ENCODE data around the gene NUTF2. TPM values are rescaled to one million over a fixed set of nuclear protein-coding genes. Genes with fewer than 3 reads are reported as not detected.

NUTF2 gene
- total and polyA plus RNA-seq, 2 donors: 50.7 to 106 TPM

- Histone ChIP-seq H3K27me3 (ENCODE audit: control insufficient read depth in 2 of 2, insufficient read depth in 1 of 2, low read length in 1 of 2) (no peaks in the 10 kb centered on the region), H3K9me3 (ENCODE audit: control insufficient read depth in 2 of 2, insufficient read depth in 1 of 2, low read length in 1 of 2) (no peaks in the 10 kb centered on the region), H3K27ac (ENCODE audit: low read depth in 1 of 2, low read length in 1 of 2) (peak within 1 kb of the TSS; percentile 59 to 91), H3K4me1 (ENCODE audit: control insufficient read depth in 2 of 2, insufficient read depth in 2 of 2, low read length in 2 of 2) (peaks cover 11 to 13% of the 10 kb centered on the region in 2 donors), H3K36me3 (ENCODE audit: control insufficient read depth in 2 of 2, insufficient read depth in 2 of 2, low read length in 1 of 2) (peaks cover 2 to 5% of the 10 kb centered on the region in 2 donors), H3K4me3 (ENCODE audit: low read length in 2 of 2) (peak within 1 kb of the TSS; percentile 89 to 100)
- WGBS: under 1% methylated on average over 90 of the region's 90 CpGs
- peak; percentile 71 to 95 (median 89) for DNase-seq (ENCODE audit: low read depth in 6 of 9, low spot score in 9 of 9)
Observed at GRCh38 chr16:67892899-67893742, 46.4 kb downstream of the NUTF2 start, which contains the start of gene PSKH1. PSKH1 (plus strand) TSS chr16:67893254; CDS start chr16:67908750, 15,496 bp downstream.

GRCh38 chr16:67893743-67894399 lies 47.1 kb downstream of the NUTF2 start:
- H3K4me1 ChIP-seq (ENCODE audit: control insufficient read depth in 2 of 2, insufficient read depth in 2 of 2, low read length in 2 of 2): peaks cover 11 to 13% of the 10 kb centered on the region in 2 donors
- WGBS: 45% methylated on average over 14 of the region's 14 CpGs
- H3K9me3 ChIP-seq (ENCODE audit: control insufficient read depth in 2 of 2, insufficient read depth in 1 of 2, low read length in 1 of 2): no peaks in the 10 kb centered on the region
- peaks cover 2 to 5% of the 10 kb centered on the region in 2 donors for H3K36me3 ChIP-seq (ENCODE audit: control insufficient read depth in 2 of 2, insufficient read depth in 2 of 2, low read length in 1 of 2)
- no peak for DNase-seq (ENCODE audit: low read depth in 6 of 9, low spot score in 9 of 9)
- H3K27me3 ChIP-seq (ENCODE audit: control insufficient read depth in 2 of 2, insufficient read depth in 1 of 2, low read length in 1 of 2): no peaks in the 10 kb centered on the region
- H3K4me3 ChIP-seq (ENCODE audit: low read length in 2 of 2): peak overlapping the region; percentile 89 to 100
- H3K27ac ChIP-seq (ENCODE audit: low read depth in 1 of 2, low read length in 1 of 2): peak overlapping the region; percentile 59 to 91

GRCh38 chr16:67897231-67897630 lies 50.5 kb downstream of the NUTF2 start:
- Histone ChIP-seq H3K4me1 (ENCODE audit: control insufficient read depth in 2 of 2, insufficient read depth in 2 of 2, low read length in 2 of 2) (peaks cover 11 to 13% of the 10 kb centered on the region in 2 donors), H3K4me3 (ENCODE audit: low read length in 2 of 2) (no peak overlapping the region), H3K9me3 (ENCODE audit: control insufficient read depth in 2 of 2, insufficient read depth in 1 of 2, low read length in 1 of 2) (no peaks in the 10 kb centered on the region), H3K27ac (ENCODE audit: low read depth in 1 of 2, low read length in 1 of 2) (peak overlapping the region in 1 of 2 donors; percentile 15), H3K27me3 (ENCODE audit: control insufficient read depth in 2 of 2, insufficient read depth in 1 of 2, low read length in 1 of 2) (no peaks in the 10 kb centered on the region), H3K36me3 (ENCODE audit: control insufficient read depth in 2 of 2, insufficient read depth in 2 of 2, low read length in 1 of 2) (peaks cover 6 to 13% of the 10 kb centered on the region in 2 donors)
- 95% methylated on average over 3 of the region's 3 CpGs for WGBS
- DNase-seq (ENCODE audit: low read depth in 6 of 9, low spot score in 9 of 9): no peak

GRCh38 chr16:67901734-67902133 lies 55.0 kb downstream of the NUTF2 start:
- 98% methylated on average over 5 of the region's 5 CpGs for WGBS
- no peak for DNase-seq (ENCODE audit: low read depth in 6 of 9, low spot score in 9 of 9)
- H3K27me3 ChIP-seq (ENCODE audit: control insufficient read depth in 2 of 2, insufficient read depth in 1 of 2, low read length in 1 of 2): no peaks in the 10 kb centered on the region
- no peaks in the 10 kb centered on the region for H3K4me1 ChIP-seq (ENCODE audit: control insufficient read depth in 2 of 2, insufficient read depth in 2 of 2, low read length in 2 of 2)
- peaks cover 11 to 30% of the 10 kb centered on the region in 2 donors for H3K36me3 ChIP-seq (ENCODE audit: control insufficient read depth in 2 of 2, insufficient read depth in 2 of 2, low read length in 1 of 2)
- no peaks in the 10 kb centered on the region for H3K9me3 ChIP-seq (ENCODE audit: control insufficient read depth in 2 of 2, insufficient read depth in 1 of 2, low read length in 1 of 2)
- H3K4me3 ChIP-seq (ENCODE audit: low read length in 2 of 2): no peak overlapping the region
- no peak overlapping the region for H3K27ac ChIP-seq (ENCODE audit: low read depth in 1 of 2, low read length in 1 of 2)

- peaks cover 9 to 26% of the 10 kb centered on the region in 2 donors for H3K36me3 ChIP-seq (ENCODE audit: control insufficient read depth in 2 of 2, insufficient read depth in 2 of 2, low read length in 1 of 2)
- H3K27me3 ChIP-seq (ENCODE audit: control insufficient read depth in 2 of 2, insufficient read depth in 1 of 2, low read length in 1 of 2): no peaks in the 10 kb centered on the region
- H3K4me1 ChIP-seq (ENCODE audit: control insufficient read depth in 2 of 2, insufficient read depth in 2 of 2, low read length in 2 of 2): no peaks in the 10 kb centered on the region
- no peaks in the 10 kb centered on the region for H3K9me3 ChIP-seq (ENCODE audit: control insufficient read depth in 2 of 2, insufficient read depth in 1 of 2, low read length in 1 of 2)
- WGBS: 98% methylated on average over 4 of the region's 4 CpGs
- no peak overlapping the region for H3K27ac ChIP-seq (ENCODE audit: low read depth in 1 of 2, low read length in 1 of 2)
- H3K4me3 ChIP-seq (ENCODE audit: low read length in 2 of 2): no peak overlapping the region
- DNase-seq (ENCODE audit: low read depth in 6 of 9, low spot score in 9 of 9): no peak
Observed at GRCh38 chr16:67902831-67903230, 56.1 kb downstream of the NUTF2 start.

GRCh38 chr16:67907397-67908180 lies 60.9 kb downstream of the NUTF2 start:
- DNase-seq (ENCODE audit: low read depth in 6 of 9, low spot score in 9 of 9): no peak
- Histone ChIP-seq H3K27ac (ENCODE audit: low read depth in 1 of 2, low read length in 1 of 2) (no peak overlapping the region), H3K4me3 (ENCODE audit: low read length in 2 of 2) (no peak overlapping the region), H3K9me3 (ENCODE audit: control insufficient read depth in 2 of 2, insufficient read depth in 1 of 2, low read length in 1 of 2) (no peaks in the 10 kb centered on the region), H3K36me3 (ENCODE audit: control insufficient read depth in 2 of 2, insufficient read depth in 2 of 2, low read length in 1 of 2) (peaks cover 30 to 42% of the 10 kb centered on the region in 2 donors), H3K4me1 (ENCODE audit: control insufficient read depth in 2 of 2, insufficient read depth in 2 of 2, low read length in 2 of 2) (peaks cover 0 to 19% of the 10 kb centered on the region in 2 donors), H3K27me3 (ENCODE audit: control insufficient read depth in 2 of 2, insufficient read depth in 1 of 2, low read length in 1 of 2) (no peaks in the 10 kb centered on the region)
- WGBS: 96% methylated on average over 11 of the region's 11 CpGs

- no peaks in the 10 kb centered on the region for H3K27me3 ChIP-seq (ENCODE audit: control insufficient read depth in 2 of 2, insufficient read depth in 1 of 2, low read length in 1 of 2)
- DNase-seq (ENCODE audit: low read depth in 6 of 9, low spot score in 9 of 9): no peak
- no peak overlapping the region for H3K4me3 ChIP-seq (ENCODE audit: low read length in 2 of 2)
- peaks cover 29 to 30% of the 10 kb centered on the region in 2 donors for H3K36me3 ChIP-seq (ENCODE audit: control insufficient read depth in 2 of 2, insufficient read depth in 2 of 2, low read length in 1 of 2)
- no peaks in the 10 kb centered on the region for H3K9me3 ChIP-seq (ENCODE audit: control insufficient read depth in 2 of 2, insufficient read depth in 1 of 2, low read length in 1 of 2)
- WGBS: 99% methylated on average over 36 of the region's 36 CpGs
- peaks cover 0 to 19% of the 10 kb centered on the region in 2 donors for H3K4me1 ChIP-seq (ENCODE audit: control insufficient read depth in 2 of 2, insufficient read depth in 2 of 2, low read length in 2 of 2)
- H3K27ac ChIP-seq (ENCODE audit: low read depth in 1 of 2, low read length in 1 of 2): no peak overlapping the region
Observed at GRCh38 chr16:67909056-67909742, 62.5 kb downstream of the NUTF2 start.

- Histone ChIP-seq H3K9me3 (ENCODE audit: control insufficient read depth in 2 of 2, insufficient read depth in 1 of 2, low read length in 1 of 2) (no peaks in the 10 kb centered on the region), H3K27ac (ENCODE audit: low read depth in 1 of 2, low read length in 1 of 2) (no peak overlapping the region), H3K27me3 (ENCODE audit: control insufficient read depth in 2 of 2, insufficient read depth in 1 of 2, low read length in 1 of 2) (no peaks in the 10 kb centered on the region), H3K4me1 (ENCODE audit: control insufficient read depth in 2 of 2, insufficient read depth in 2 of 2, low read length in 2 of 2) (peaks cover 2 to 19% of the 10 kb centered on the region in 2 donors), H3K4me3 (ENCODE audit: low read length in 2 of 2) (no peak overlapping the region), H3K36me3 (ENCODE audit: control insufficient read depth in 2 of 2, insufficient read depth in 2 of 2, low read length in 1 of 2) (peaks cover 32 to 36% of the 10 kb centered on the region in 2 donors)
- DNase-seq (ENCODE audit: low read depth in 6 of 9, low spot score in 9 of 9): peak in 8 of 9 donors; percentile 29 to 81 (median 56)
- WGBS: 42% methylated on average over 2 of the region's 2 CpGs
Observed at GRCh38 chr16:67910158-67910557, 63.4 kb downstream of the NUTF2 start.
